Measurements from ENCODE around the gene HSPD1.

DNA sequence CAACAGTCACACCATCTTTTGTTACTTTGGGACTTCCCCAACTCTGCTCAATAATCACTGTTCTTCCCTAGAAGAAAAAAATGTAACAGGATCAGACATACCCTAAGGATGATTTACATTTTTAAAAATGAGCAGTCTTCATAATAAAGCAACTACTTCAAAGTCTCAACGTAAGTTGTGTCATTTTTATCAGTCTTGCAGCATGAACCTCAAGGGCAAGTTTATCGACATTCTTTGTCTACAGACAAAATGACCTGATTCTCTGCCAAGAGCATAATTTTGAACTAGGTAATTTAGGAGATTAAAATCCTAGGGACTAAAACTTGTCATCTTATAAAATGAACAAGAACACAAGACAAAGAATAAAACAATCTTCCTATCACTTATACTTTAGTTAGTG lies 2.3 kb downstream of the HSPD1 start:
- TF ChIP-seq POLR2A (IDR thresholded peaks at IDR 0.05; ENCODE audit: low read depth, low read length) (no peak), POLR2AphosphoS5 (IDR thresholded peaks at IDR 0.05; ENCODE audit: low read depth, low read length) (no peak), TAF1 (IDR thresholded peaks at IDR 0.05; ENCODE audit: low read depth, low read length) (no peak), POU2F2 (IDR thresholded peaks at IDR 0.05; ENCODE audit: low read depth, low read length) (no peak), SPI1 (IDR thresholded peaks at IDR 0.05; ENCODE audit: low read depth, low read length) (no peak)
